Fibroblast of pulmonary artery (primary cell): ENCODE results near the gene C1QTNF7.
A peak's percentile ranks its signal among the peaks of the same experiment; 100 is the strongest.

Experiments used
- DNase-seq: peaks from one replicate; pipeline ENCODE4 v3.0.0-alpha.2; 2010; ENCODE audit warnings: low read depth
- H3K4me3 ChIP-seq: replicated peaks from 2 replicates; pipeline ENCODE4 v1.5.1; 2011; ENCODE audit warnings: low read depth, mild to moderate bottlenecking, control low read depth, low read length, moderate library complexity
- TF ChIP-seq, protein P1 (sequence below): IDR thresholded peaks from 2 replicates; pipeline ENCODE4 v1.5.1; 2011; ENCODE audit warnings: mild to moderate bottlenecking, control low read depth, low read length, inconsistent platforms; ENCODE audit errors: missing control alignments

C1QTNF7 gene

DNA sequence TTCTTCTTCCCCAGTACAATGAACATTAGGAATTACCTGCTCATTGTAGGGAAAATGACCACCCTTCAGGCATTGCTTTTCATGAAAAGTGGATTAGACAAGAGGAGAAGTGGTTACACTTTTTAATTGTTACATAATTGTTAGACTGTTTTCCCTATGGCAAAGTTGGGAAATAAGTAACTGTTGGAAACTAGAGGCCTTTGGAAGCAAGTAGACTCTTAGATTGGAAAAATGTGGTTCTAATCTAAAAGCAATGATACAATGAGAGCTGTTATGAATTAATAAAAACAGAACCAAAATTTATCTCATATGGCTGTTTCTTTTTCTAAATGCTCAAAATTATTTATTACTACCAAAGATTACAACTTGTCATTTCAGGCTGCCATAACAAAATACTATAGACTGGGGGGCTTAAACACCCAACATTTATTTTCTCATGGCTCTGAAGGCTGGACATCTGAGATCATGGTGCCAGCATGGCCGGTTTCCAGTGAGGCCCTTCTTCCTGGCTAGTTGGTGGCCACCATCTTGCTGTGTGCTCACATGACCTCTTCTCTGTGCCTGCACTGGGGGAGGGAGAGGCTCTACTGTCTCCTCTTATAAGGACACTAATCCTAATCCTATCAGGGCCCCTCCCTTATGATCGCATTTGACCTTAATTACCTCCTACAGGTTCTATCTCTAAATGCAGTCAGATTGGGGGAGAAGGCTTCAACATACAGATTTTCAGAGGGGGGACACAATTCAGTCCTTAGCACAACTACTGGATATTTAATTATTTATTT, 54.3 kb downstream of the C1QTNF7 start:
- TF ChIP-seq, protein P1, sequence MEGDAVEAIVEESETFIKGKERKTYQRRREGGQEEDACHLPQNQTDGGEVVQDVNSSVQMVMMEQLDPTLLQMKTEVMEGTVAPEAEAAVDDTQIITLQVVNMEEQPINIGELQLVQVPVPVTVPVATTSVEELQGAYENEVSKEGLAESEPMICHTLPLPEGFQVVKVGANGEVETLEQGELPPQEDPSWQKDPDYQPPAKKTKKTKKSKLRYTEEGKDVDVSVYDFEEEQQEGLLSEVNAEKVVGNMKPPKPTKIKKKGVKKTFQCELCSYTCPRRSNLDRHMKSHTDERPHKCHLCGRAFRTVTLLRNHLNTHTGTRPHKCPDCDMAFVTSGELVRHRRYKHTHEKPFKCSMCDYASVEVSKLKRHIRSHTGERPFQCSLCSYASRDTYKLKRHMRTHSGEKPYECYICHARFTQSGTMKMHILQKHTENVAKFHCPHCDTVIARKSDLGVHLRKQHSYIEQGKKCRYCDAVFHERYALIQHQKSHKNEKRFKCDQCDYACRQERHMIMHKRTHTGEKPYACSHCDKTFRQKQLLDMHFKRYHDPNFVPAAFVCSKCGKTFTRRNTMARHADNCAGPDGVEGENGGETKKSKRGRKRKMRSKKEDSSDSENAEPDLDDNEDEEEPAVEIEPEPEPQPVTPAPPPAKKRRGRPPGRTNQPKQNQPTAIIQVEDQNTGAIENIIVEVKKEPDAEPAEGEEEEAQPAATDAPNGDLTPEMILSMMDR: no peak
- DNase-seq: no peak
- no peak overlapping the region for H3K4me3 ChIP-seq

DNA sequence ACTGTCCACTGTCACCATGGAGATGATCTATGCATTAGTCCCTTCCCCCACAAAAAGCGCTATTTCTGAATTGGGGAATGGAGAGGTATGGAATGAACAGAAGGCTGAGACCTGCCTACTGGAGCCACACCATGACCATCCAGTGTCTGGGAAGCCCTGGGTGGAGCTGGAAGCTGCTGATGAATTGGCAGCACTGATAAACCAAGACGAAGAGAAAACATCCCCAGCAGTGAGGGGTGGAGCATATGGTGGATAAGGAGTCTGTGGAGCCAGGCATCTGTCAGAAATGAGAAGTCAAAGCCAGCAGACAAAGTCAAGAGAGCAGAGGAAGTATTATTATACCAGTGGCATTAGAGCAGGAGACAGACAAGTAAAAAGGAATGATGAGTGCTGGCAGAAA, 55.0 kb downstream of the C1QTNF7 start:
- DNase-seq: no peak
- no peak overlapping the region for H3K4me3 ChIP-seq
- TF ChIP-seq, protein P1: no peak

DNA sequence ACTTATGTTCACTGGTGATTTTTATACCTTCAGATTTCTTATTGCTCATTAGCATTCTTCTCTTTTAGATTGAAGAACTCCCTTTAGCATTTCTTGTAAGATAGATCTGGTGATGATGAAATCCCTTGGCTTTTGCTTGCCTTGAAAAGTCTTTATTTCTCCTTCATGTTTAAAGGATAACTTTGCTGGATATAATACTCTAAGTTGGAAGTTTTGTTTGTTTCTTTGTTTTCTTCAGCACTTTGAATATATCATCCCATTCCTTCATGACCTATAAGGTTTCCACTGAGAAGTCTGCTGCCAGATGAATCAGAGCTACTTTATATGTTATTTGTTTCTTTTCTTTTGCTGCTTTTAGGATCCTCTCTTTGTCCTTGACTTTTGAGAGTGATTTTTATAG, 60.3 kb downstream of the C1QTNF7 start:
- TF ChIP-seq, protein P1: no peak

DNA sequence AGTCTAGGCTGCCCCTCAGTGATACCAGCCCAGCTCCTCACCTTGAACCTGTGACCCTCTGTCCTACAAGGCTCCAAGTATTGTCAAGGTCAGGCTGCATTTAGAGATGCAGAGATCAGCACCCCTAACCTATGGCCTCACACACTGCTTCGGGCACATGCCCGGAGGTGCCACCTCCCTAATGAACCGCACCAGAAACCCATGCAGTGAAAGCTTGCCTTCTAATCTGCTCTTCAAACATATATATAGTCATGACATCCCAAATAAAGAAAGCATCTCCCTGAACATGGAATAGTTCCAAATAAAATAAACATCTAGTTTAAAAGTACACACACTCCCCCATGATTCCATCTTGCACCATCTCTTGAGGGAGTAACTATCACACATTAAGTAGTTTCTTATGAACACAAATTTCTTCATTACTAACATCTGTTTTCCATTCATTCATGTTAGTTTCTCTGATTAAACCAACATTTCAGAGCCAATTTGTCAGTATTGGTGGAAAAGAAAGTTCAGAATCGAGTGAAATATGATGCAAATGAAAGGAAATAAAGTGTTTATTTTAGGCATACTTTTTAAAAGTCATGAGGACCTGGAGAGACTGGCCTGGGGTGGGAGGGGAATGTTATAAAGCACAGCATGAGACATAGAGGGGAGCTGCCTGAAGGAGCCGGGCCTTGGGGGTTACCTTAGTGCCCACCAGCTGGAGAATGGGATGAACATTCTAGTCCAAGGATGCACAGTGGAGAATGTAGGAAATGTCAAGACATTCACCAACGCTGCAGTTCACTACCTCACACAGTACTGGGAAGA, 61.0 kb downstream of the C1QTNF7 start:
- DNase-seq: peak; percentile 68
- H3K4me3 ChIP-seq: no peak overlapping the region
- TF ChIP-seq, protein P1: no peak

More for the DNA sequence above, 60.3 kb downstream of the C1QTNF7 start:
- H3K4me3 ChIP-seq: no peak overlapping the region
- DNase-seq: peak; percentile 14

DNA sequence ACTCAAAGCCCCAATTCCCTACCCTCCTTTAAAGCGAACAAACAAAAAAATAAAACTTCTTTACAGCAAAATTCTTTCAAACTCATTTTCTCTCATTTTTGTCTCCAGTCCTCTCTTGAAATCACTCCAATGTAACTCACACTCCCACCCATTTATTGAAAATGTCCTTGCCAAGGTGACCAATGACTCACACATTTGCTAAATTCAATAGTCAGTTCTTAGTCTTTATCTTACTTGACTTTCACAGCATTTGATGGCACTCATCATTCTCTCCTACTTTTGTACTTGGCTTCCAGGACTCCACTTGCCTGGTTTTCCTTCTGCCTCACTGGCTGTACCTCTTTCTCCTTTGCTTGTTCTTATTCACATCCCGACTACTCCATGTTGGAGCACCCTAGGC, 61.7 kb downstream of the C1QTNF7 start:
- DNase-seq: no peak
- TF ChIP-seq, protein P1: no peak
- no peak overlapping the region for H3K4me3 ChIP-seq

DNA sequence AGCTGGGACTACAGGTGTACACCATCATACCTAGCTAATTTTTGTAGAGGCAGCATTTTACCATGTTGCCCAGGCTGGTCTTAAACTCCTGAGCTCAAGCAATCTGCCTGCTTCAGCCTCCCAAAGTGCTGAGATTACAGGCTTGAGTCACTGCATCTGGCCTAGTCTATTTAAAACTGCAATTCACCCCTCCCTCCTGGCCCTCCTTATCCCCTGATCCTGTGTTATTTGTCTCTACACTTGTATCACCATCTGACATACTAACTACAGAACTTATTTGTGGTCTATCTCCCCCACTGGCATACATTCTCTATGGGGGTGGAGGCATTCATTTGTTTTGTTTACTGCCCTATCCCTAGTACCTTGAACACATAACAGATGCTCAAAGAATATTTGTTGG, 65.6 kb downstream of the C1QTNF7 start:
- DNase-seq: no peak
- H3K4me3 ChIP-seq: no peak overlapping the region
- TF ChIP-seq, protein P1: no peak
